ENCODE measurements around the gene INCA1.

INCA1 gene

DNA sequence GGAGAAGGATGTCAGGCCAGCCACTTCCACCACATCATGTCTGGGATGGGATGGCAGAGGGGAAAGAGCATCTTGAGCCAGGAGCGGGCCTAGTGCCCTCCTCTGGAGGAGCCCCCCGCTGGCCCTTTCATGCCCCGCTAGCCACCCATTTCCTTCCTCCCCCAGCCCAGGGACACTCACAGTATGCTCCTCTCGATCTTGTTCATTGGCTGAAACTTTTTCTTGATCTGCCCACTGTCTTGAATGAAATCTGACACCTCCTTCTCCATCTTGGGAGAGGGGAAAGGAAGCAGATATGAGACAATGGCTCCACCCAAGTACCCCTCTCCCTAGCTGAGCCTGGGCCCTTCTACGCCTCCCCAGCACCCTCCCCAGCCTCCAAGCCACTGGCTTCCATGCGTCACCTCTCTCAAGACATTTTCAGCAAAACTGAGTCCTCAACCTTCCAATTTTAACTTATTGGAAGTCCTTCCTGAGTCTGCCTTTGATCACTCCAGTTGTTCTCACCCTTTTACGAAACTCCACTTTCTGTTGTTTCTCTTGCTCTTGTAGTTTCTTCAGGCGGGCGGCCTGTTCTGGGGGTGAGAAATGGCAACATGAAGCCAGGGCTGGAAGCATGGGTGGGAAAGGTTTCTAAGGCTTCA, 36.9 kb downstream of the INCA1 start:
- no peak for ATAC-seq (ENCODE audit: insufficient read depth, low read depth)

GRCh38 chr17:4959261-4959965, 37.9 kb downstream of the INCA1 start:
- Histone ChIP-seq H3K4me2 (ENCODE audit: insufficient read depth, low read length) (no peak overlapping the region), H3K4me1 (ENCODE audit: insufficient read depth, low read length) (no peaks in the 10 kb centered on the region), H3K36me3 (ENCODE audit: insufficient read depth, low read length) (peaks cover 19% of the 10 kb centered on the region), H3K27me3 (ENCODE audit: insufficient read depth, low read length, poor library complexity) (no peaks in the 10 kb centered on the region), H2AFZ (ENCODE audit: low read depth, low read length) (no peak overlapping the region), H3K27ac (ENCODE audit: low read length) (no peak overlapping the region), H3K4me3 (ENCODE audit: low read depth in 1 of 2, low read length in 2 of 2) (no peak overlapping the region), H4K20me1 (ENCODE audit: insufficient read depth, low read length) (no peaks in the 10 kb centered on the region), H3K79me2 (ENCODE audit: insufficient read depth, low read length) (0 out of 2 replicates have a peak, but pooled peaks cover 3% of the 10 kb centered on the region), H3K9ac (ENCODE audit: low read depth, low read length) (no peak overlapping the region), H3K9me3 (ENCODE audit: insufficient read depth, low read length, severe bottlenecking) (no peaks in the 10 kb centered on the region)
- no peak for TF ChIP-seq CTCF (IDR thresholded peaks at IDR 0.05; ENCODE audit: borderline replicate concordance, extremely low read depth, low read length, poor library complexity, severe bottlenecking)
- TF ChIP-seq EZH2 (IDR thresholded peaks at IDR 0.05; ENCODE audit: borderline replicate concordance, low read depth, low read length, severe bottlenecking): no peak
- DNase-seq: no peak
- ATAC-seq (ENCODE audit: insufficient read depth, low read depth): no peak

More for the DNA sequence above, 36.9 kb downstream of the INCA1 start:
- Histone ChIP-seq H3K4me1 (ENCODE audit: insufficient read depth, low read length) (0 out of 2 replicates have a peak, but pooled peaks cover 1% of the 10 kb centered on the region), H3K9ac (ENCODE audit: low read depth, low read length) (no peak overlapping the region), H3K27me3 (ENCODE audit: insufficient read depth, low read length, poor library complexity) (no peaks in the 10 kb centered on the region), H3K4me3 (ENCODE audit: low read depth in 1 of 2, low read length in 2 of 2) (no peak overlapping the region), H4K20me1 (ENCODE audit: insufficient read depth, low read length) (no peaks in the 10 kb centered on the region), H3K36me3 (ENCODE audit: insufficient read depth, low read length) (peaks cover 19% of the 10 kb centered on the region), H3K79me2 (ENCODE audit: insufficient read depth, low read length) (peaks cover 6% of the 10 kb centered on the region; the same call in 1 of the 2 replicates), H3K27ac (ENCODE audit: low read length) (no peak overlapping the region), H3K9me3 (ENCODE audit: insufficient read depth, low read length, severe bottlenecking) (no peaks in the 10 kb centered on the region), H3K4me2 (ENCODE audit: insufficient read depth, low read length) (no peak overlapping the region), H2AFZ (ENCODE audit: low read depth, low read length) (no peak overlapping the region)
- no peak for DNase-seq
- TF ChIP-seq CTCF (IDR thresholded peaks at IDR 0.05; ENCODE audit: borderline replicate concordance, extremely low read depth, low read length, poor library complexity, severe bottlenecking) (no peak), EZH2 (IDR thresholded peaks at IDR 0.05; ENCODE audit: borderline replicate concordance, low read depth, low read length, severe bottlenecking) (no peak)

GRCh38 chr17:4958102-4958501, 39.2 kb downstream of the INCA1 start:
- Histone ChIP-seq H3K27ac (ENCODE audit: low read length) (no peak overlapping the region), H3K4me3 (ENCODE audit: low read depth in 1 of 2, low read length in 2 of 2) (no peak overlapping the region), H3K4me2 (ENCODE audit: insufficient read depth, low read length) (no peak overlapping the region), H2AFZ (ENCODE audit: low read depth, low read length) (no peak overlapping the region), H3K36me3 (ENCODE audit: insufficient read depth, low read length) (peaks cover 19% of the 10 kb centered on the region), H3K79me2 (ENCODE audit: insufficient read depth, low read length) (no peaks in the 10 kb centered on the region), H3K27me3 (ENCODE audit: insufficient read depth, low read length, poor library complexity) (no peaks in the 10 kb centered on the region), H3K4me1 (ENCODE audit: insufficient read depth, low read length) (no peaks in the 10 kb centered on the region), H3K9me3 (ENCODE audit: insufficient read depth, low read length, severe bottlenecking) (no peaks in the 10 kb centered on the region), H3K9ac (ENCODE audit: low read depth, low read length) (no peak overlapping the region), H4K20me1 (ENCODE audit: insufficient read depth, low read length) (no peaks in the 10 kb centered on the region)
- TF ChIP-seq CTCF (IDR thresholded peaks at IDR 0.05; ENCODE audit: borderline replicate concordance, extremely low read depth, low read length, poor library complexity, severe bottlenecking) (no peak), EZH2 (IDR thresholded peaks at IDR 0.05; ENCODE audit: borderline replicate concordance, low read depth, low read length, severe bottlenecking) (no peak)
- ATAC-seq (ENCODE audit: insufficient read depth, low read depth): no peak
- no peak for DNase-seq

All from DND-41 (cell line).